K562 (cell line): ENCODE results near the gene FADS6. TPM values are rescaled to one million over a fixed set of nuclear protein-coding genes. Genes with fewer than 3 reads are reported as not detected.

Experiments
- BCLAF1 ChIP-seq, 2 experiments: fragments of 450-650 bp in 1 of 2; IDR thresholded peaks; 2 replicates each; pipeline ENCODE4 v1.6.1; 2011 to 2017; ENCODE audit warnings: low read depth in 2 of 2, antibody characterized with exemption in 1 of 2, borderline replicate concordance in 1 of 2, low read length in 1 of 2, mild to moderate bottlenecking in 1 of 2, mixed read lengths in 1 of 2; ENCODE audit not compliant: control insufficient read depth in 1 of 2
- ELF4 ChIP-seq: fragments of 450-650 bp; formaldehyde crosslinking; IDR thresholded peaks from 2 replicates; pipeline ENCODE4 v1.4.0; 2022; ENCODE audit warnings: missing genetic modification characterization
- FOSL1 ChIP-seq: fragments of 200-800 bp; sonication (Bioruptor generic); conservative IDR thresholded peaks from 2 replicates; pipeline ENCODE4 v1.6.1; 2016; ENCODE audit warnings: missing genetic modification characterization, missing compliant biosample characterization
- GABPB2 ChIP-seq: fragments of 250-450 bp; sonication (Bioruptor Pico); conservative IDR thresholded peaks from 2 replicates; pipeline ENCODE4 v1.5.1; 2021; ENCODE audit warnings: mild to moderate bottlenecking
- HLTF ChIP-seq: fragments of 450-650 bp; IDR thresholded peaks from 2 replicates; pipeline ENCODE4 v1.6.1; 2016
- NFRKB ChIP-seq: fragments of 450-650 bp; IDR thresholded peaks from 2 replicates; pipeline ENCODE4 v1.6.1; 2016; ENCODE audit warnings: low read depth
- NFYB ChIP-seq: IDR thresholded peaks from 2 replicates; pipeline ENCODE4 v1.6.1; 2011; ENCODE audit warnings: mild to moderate bottlenecking, moderate library complexity; ENCODE audit not compliant: insufficient read length; ENCODE audit errors: extremely low read depth
- RUNX1 ChIP-seq: sonication (generic); IDR thresholded peaks from 2 replicates; pipeline ENCODE4 v1.6.1; 2016; ENCODE audit warnings: antibody characterized with exemption, low read depth
- SAFB ChIP-seq: fragments of 200-400 bp; formaldehyde crosslinking; IDR thresholded peaks from 2 replicates; pipeline ENCODE4 v1.6.1; 2017; ENCODE audit warnings: low read depth, low read length, borderline replicate concordance
- SIN3A ChIP-seq, 2 experiments: fragments of 150-350 bp in 1 of 2; IDR thresholded peaks; 2 replicates each; pipeline ENCODE4 v1.6.1; 2011 to 2016; ENCODE audit warnings: borderline replicate concordance in 2 of 2, low read depth in 2 of 2, low read length in 2 of 2, mild to moderate bottlenecking in 2 of 2, moderate library complexity in 2 of 2; ENCODE audit not compliant: control insufficient read depth in 1 of 2
- SMARCB1 ChIP-seq: IDR thresholded peaks from 2 replicates; pipeline ENCODE4 v1.6.1; 2011; ENCODE audit warnings: improper control_type of control experiment, low read depth; ENCODE audit not compliant: insufficient read length
- TBP ChIP-seq: optimal IDR thresholded peaks from 2 replicates; pipeline ENCODE3; 2011; ENCODE audit warnings: low read depth, low read length, improper control_type of control experiment
- TRIM25 ChIP-seq: fragments of 450-650 bp; IDR thresholded peaks from 2 replicates; pipeline ENCODE4 v1.7.0; 2016; ENCODE audit warnings: borderline replicate concordance
- USF1 ChIP-seq: sonication (generic); formaldehyde crosslinking; IDR thresholded peaks from 2 replicates; pipeline ENCODE4 v1.9.0; 2022; ENCODE audit warnings: mild to moderate bottlenecking, missing genetic modification reagents
- ZBTB12 ChIP-seq: fragments of 250-450 bp; sonication (Bioruptor Pico); IDR thresholded peaks from 2 replicates; pipeline ENCODE4 v1.4.0; 2020
- ZBTB5 ChIP-seq: fragments of 450-650 bp; IDR thresholded peaks from 2 replicates; pipeline ENCODE4 v1.6.1; 2017; ENCODE audit warnings: antibody characterized with exemption
- ZNF165 ChIP-seq: fragments of 250-450 bp; sonication (Bioruptor Pico); IDR thresholded peaks from 2 replicates; pipeline ENCODE4 v1.4.0; 2020; ENCODE audit warnings: borderline replicate concordance
- ZNF224 ChIP-seq: sonication (generic); formaldehyde crosslinking; IDR thresholded peaks from 2 replicates; pipeline ENCODE4 v1.8.0; 2022; ENCODE audit warnings: mild to moderate bottlenecking, missing genetic modification reagents
- ZNF316 ChIP-seq: fragments of 450-650 bp; IDR thresholded peaks from 2 replicates; pipeline ENCODE4 v1.6.1; 2016
- ZNF507 ChIP-seq: conservative IDR thresholded peaks from 2 replicates; pipeline ENCODE4 v1.6.1; 2017; ENCODE audit warnings: missing genetic modification characterization, missing compliant biosample characterization
- polyA plus RNA-seq, 8 experiments: library from polyadenylated mRNA; depleted of rRNA in 4 of 8; stranded (reverse) in 5 of 8; unstranded in 3 of 8; fragments of >200 nt; fragmentation: Nextera tagmentation in 2 of 8; fragmentation: Illumina TruSeq in 1 of 8; extraction: Ambion mirVana in 2 of 8; extraction: Trizol in 1 of 8; gene quantifications; 2 replicates each; pipeline versions ENCODE4 v1.2.1 to v1.2.3, GENCODE V29; 2011 to 2014; ENCODE audit warnings: inconsistent platforms in 1 of 8, missing spikeins in 1 of 8
- total RNA-seq, 7 experiments: library from RNA; depleted of rRNA in 6 of 7; stranded (reverse); fragments of >200 nt in 6 of 7; fragmentation: Illumina TruSeq in 2 of 7; extraction: Trizol in 2 of 7; gene quantifications; 2 replicates each; pipeline versions ENCODE4 v1.2.1 to v1.2.3, GENCODE V29; 2011 to 2021; ENCODE audit warnings: low replicate concordance in 1 of 7

FADS6 gene
- total and polyA plus RNA-seq, 9 of the 15 experiments (the other 6 are each of a cell fraction or from before 2014, with no cell fraction given) = 0.18 to 0.22 TPM; not detected in 7

- TF ChIP-seq TRIM25 = no peak
- no peak for TF ChIP-seq ZNF224 (CRISPR knock-in tag)
- no peak for TF ChIP-seq SMARCB1
- no peak for TF ChIP-seq RUNX1
- TF ChIP-seq ZBTB12 (CRISPR knock-in tag) = 0 out of 2 replicates have a peak, but pooled peaks have one; percentile 37
- TF ChIP-seq ZNF165 (CRISPR knock-in tag) = no peak
- peak; percentile 89; the same call in 1 of the 2 replicates for TF ChIP-seq NFRKB
- peak; percentile 98 for TF ChIP-seq ZNF316
- TF ChIP-seq ELF4 = peak; percentile 50; the same call in 1 of the 2 replicates
- no peak for TF ChIP-seq ZNF507 (tag)
- TF ChIP-seq FOSL1 (tag) = 0 out of 2 replicates have a peak, but pooled peaks have one; percentile 11
- TF ChIP-seq TBP = no peak
- TF ChIP-seq SAFB = no peak
- no peak for TF ChIP-seq NFYB
- no peak for TF ChIP-seq USF1
- no peak for TF ChIP-seq SIN3A (IDR thresholded peaks at IDR 0.05; ENCODE audit: borderline replicate concordance in 2 of 2, control insufficient read depth in 1 of 2, low read depth in 2 of 2, low read length in 2 of 2)
- no peak for TF ChIP-seq ZBTB5
- no peak for TF ChIP-seq HLTF
- no peak for TF ChIP-seq GABPB2 (CRISPR knock-in tag)
- TF ChIP-seq BCLAF1 (IDR thresholded peaks at IDR 0.05; ENCODE audit: borderline replicate concordance in 1 of 2, control insufficient read depth in 1 of 2, low read depth in 2 of 2, low read length in 1 of 2) = no peak
Measured at GRCh38 chr17:74875977-74876593, 17.3 kb downstream of the FADS6 start (continued).
